Measurements from ENCODE around the gene FOXJ1.
A peak's percentile ranks its signal among the peaks of the same experiment; 100 is the strongest.

FOXJ1 gene

GRCh38 chr17:76142039-76142584, 1.1 kb upstream of the FOXJ1 start:
- no peak overlapping the region for H3K4me3 ChIP-seq (ENCODE audit: low read depth, low read length)
- TF ChIP-seq CTCF (conservative IDR thresholded peaks at IDR 0.05; ENCODE audit: low read depth, low read length): no peak
- DNase-seq (ENCODE audit: low read depth): no peak

GRCh38 chr17:76140661-76141211, 309 bp downstream of the FOXJ1 start:
- no peak for DNase-seq (ENCODE audit: low read depth)
- no peak for TF ChIP-seq CTCF (conservative IDR thresholded peaks at IDR 0.05; ENCODE audit: low read depth, low read length)
- H3K4me3 ChIP-seq (ENCODE audit: low read depth, low read length): peak overlapping the region; percentile 59

- H3K4me3 ChIP-seq (ENCODE audit: low read depth, low read length): no peak overlapping the region
- DNase-seq (ENCODE audit: low read depth): no peak
- no peak for TF ChIP-seq CTCF (conservative IDR thresholded peaks at IDR 0.05; ENCODE audit: low read depth, low read length)
Observed at GRCh38 chr17:76139801-76140660, 1.0 kb downstream of the FOXJ1 start.

- no peak overlapping the region for H3K4me3 ChIP-seq (ENCODE audit: low read depth, low read length)
- no peak for DNase-seq (ENCODE audit: low read depth)
- no peak for TF ChIP-seq CTCF (conservative IDR thresholded peaks at IDR 0.05; ENCODE audit: low read depth, low read length)
Observed at GRCh38 chr17:76138896-76139752, 1.9 kb downstream of the FOXJ1 start.

- no peak for TF ChIP-seq CTCF (conservative IDR thresholded peaks at IDR 0.05; ENCODE audit: low read depth, low read length)
- no peak for DNase-seq (ENCODE audit: low read depth)
- H3K4me3 ChIP-seq (ENCODE audit: low read depth, low read length): no peak overlapping the region
Observed at GRCh38 chr17:76138234-76138895, 2.7 kb downstream of the FOXJ1 start.

Data from choroid plexus epithelial cell (primary cell).